GF-D8 (cell line): ENCODE results near the gene AHSA1.
"Not testable (repeated sequence)": the region's sequence is repeated elsewhere in the genome, so short reads cannot be mapped to it uniquely, and the experiment has no call there.

Experiments used
- DNase-seq: peaks from one replicate; lab custom pipeline; 2025; lab: John Stamatoyannopoulos, UW

AHSA1 gene

GRCh38 chr14:77457522-77458248 is at the start of gene AHSA1, which contains the start of gene VIPAS39:
Gene AHSA1 (plus strand): TSS chr14:77458093. CDS start chr14:77458190, 97 bp downstream.
Gene VIPAS39 (minus strand): TSS chr14:77457601. CDS start chr14:77454102, 3,499 bp downstream.
- DNase-seq, result peak; percentile 92

- no peak for DNase-seq
Measured at GRCh38 chr14:77409131-77409533, 48.8 kb upstream of the AHSA1 start.

DNA sequence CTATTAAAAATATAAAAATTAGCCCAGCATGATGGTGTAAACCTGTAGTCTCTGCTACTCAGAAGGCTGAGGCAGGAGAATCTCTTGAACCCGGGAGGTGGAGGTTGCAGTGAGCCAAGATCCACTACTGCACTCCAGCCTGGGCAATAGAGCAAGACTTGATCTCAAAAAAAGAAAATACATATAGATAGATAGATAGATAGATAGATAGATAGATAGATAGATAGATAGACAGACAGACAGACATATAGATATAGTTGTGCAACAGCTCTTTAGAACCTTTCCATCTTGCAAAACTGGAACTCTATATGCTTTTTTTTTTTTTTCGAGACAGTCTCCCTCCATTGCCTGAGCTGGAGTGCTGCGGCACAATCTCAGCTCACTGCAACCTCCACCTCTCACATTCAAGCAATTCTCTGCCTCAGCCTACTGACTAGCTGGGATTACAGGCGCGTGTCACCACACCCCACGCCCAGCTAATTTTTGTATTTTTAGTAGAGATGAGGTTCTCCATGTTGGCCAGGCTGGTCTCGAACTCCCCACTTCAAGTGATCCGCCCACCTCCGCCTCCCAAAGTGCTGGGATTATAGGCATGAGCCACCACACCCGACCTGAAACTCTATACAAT is 42.4 kb upstream of the AHSA1 start:
- DNase-seq, result not testable (repeated sequence)

DNA sequence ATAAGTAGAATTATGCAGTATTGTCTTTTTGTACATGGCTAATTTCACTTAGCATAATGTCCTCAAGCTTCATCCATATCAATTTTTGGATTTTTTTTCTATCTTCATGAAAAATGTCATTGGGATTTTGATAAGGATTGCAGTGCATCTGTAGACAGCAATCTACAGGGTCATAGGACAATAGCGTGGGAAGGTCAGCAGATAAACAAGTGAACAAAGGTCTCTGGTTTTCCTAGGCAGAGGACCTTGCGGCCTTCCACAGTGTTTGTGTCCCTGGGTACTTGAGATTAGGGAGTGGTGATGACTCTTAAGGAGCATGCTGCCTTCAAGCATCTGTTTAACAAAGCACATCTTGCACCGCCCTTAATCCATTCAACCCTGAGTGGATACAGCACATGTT is 41.8 kb upstream of the AHSA1 start:
- DNase-seq, result not testable (repeated sequence)

DNA sequence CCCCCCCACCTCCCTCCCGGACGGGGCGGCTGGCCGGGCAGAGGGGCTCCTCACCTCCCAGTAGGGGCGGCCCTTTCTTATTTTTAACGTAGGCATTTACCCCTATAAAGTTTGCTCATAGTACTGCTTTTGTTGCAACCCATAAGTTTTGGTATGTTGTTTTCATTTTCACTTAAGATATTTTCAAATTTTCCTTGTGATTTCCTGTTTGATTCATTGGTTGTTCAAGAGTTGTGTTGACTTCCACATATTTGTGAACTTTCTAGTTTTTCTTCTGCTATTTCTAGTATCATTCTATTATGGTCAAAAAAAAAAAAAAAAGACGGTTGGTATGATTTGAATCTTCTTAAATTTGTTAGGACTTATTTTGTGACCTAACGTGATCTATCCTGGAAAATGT is 41.1 kb upstream of the AHSA1 start:
- DNase-seq, result no peak

DNA sequence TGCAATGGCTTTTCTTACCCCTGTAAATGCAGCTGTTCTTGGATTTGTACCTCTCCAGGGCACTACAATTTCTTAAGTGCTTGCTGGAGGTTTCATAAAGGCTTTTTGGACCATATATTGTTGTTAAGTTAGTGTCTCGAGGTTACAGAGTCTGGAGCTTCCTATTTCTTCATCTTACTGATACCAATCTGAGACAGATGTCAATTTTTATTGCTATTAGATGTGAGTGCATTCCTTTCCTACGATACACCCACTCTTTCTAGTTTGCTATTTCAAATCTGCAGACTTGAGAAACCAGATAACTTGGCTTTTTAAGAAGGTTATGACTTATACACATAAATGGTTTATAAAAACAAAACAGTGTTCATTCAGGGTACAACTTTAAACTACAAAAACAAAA is 36.7 kb upstream of the AHSA1 start:
- DNase-seq, result peak; percentile 66

DNA sequence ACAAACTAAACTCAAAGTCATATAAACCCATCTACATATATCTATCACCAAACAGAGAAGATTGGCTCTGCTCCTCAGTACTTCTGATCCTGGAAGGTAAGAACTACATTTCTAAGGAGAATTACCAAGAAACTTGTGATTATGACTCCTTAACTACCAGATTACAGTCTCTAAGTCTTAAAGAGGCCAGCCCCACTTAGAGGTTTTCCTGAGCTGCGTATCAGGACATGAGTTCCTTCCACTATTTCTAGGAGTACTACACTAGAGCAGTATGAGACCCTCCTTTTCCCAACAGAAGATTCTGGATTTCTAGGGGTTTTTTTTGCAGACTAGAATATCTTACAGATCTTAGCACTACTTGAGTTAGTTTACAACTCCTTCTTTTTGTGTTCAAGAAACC is 34.5 kb upstream of the AHSA1 start, which contains the start of gene NOXRED1:
Gene NOXRED1, minus strand, starts transcription at position 101 of the 400 bp plus-strand sequence. CDS start 634 bp downstream, outside the sequence.
- DNase-seq, result no peak

DNA sequence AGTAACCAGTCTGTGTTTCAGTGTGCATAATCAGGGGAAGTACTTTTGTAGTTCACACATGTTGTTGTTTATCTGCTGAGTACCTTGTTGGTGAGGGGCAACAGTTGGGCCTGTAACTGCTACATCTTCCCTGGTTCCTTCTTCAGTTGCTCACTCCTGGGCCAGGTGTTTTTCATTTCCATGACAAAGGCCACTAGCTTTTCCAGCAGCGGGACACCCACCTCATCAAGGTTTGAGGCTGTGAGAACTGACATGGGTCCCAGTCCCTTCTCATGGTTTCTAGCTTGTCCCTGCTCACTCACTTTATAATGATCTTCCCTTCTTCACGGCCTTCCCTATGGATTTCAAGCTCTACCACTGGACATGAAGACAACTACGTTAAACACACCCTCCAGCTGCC is 33.0 kb upstream of the AHSA1 start:
- DNase-seq, result no peak

DNA sequence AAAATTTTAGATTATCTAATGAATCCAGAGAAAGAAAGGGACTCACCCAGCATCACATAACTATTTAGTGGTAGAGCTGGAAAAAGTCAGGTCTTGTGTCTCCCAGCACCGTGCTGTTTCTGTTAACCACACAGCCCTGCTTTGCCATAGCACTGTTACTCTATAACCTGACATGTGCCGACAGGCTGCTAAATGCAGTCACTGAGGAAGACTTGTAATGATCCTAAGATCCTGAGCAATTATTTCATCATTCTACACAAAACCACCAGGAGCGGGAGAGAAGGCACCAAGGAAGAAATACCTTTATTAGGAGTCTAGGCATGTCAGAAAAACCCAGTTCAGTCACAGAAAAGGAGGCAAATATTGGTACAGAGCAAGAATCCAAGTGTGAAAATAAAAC is 31.5 kb upstream of the AHSA1 start:
- DNase-seq, result no peak

- no peak for DNase-seq
Measured at GRCh38 chr14:77436042-77436441, 21.9 kb upstream of the AHSA1 start.

- no peak for DNase-seq
Measured at GRCh38 chr14:77438596-77438995, 19.3 kb upstream of the AHSA1 start.

- DNase-seq, result no peak
Measured at GRCh38 chr14:77439861-77440260, 18.0 kb upstream of the AHSA1 start.

- DNase-seq, result no peak
Measured at GRCh38 chr14:77442196-77442595, 15.7 kb upstream of the AHSA1 start.

GRCh38 chr14:77455966-77456640 is 1.8 kb upstream of the AHSA1 start:
- DNase-seq, result no peak

DNA sequence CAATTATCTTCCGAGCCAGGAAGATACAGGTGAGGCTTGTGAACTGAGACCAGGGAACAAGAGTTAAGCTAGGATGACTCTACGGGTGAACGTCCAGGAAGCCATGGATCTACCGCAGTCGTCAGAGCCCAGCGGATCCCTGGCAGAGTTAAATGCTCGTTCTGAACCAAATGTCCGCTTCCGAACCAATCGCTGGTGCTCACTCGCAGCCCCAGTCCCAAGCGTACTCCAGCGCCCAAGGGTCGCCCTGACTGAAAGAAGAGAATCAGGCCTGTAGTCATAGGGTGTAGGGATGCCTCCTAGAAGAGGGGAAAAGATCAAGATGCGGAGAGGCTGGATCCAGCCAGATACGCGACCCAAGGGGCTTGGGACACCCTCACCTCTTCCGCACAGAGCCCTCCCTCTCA is 775 bp upstream of the AHSA1 start:
- DNase-seq, result no peak

GRCh38 chr14:77458249-77458950 is 507 bp downstream of the AHSA1 start:
- DNase-seq, result peak; percentile 33

GRCh38 chr14:77459072-77459723 is 1.3 kb downstream of the AHSA1 start:
- DNase-seq, result peak; percentile 3

GRCh38 chr14:77467801-77468200 is 9.9 kb downstream of the AHSA1 start:
- no peak for DNase-seq

DNA sequence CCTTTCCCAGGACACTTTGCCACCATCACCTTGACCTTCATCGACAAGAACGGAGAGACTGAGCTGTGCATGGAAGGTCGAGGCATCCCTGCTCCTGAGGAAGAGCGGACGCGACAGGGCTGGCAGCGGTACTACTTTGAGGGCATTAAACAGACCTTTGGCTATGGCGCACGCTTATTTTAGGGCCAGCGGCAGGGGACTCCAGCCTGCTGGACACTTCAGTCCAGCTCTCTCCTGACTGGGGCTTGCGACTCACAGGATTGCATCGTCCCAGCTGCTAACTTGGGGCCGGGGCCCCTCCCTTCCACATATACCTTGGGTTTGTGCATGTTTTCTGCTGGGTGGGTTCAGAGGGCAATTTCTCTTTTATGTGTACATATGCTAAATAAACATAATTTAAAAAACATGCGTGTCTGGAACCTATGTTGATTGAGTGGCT is 11.2 kb downstream of the AHSA1 start:
- no peak for DNase-seq

DNA sequence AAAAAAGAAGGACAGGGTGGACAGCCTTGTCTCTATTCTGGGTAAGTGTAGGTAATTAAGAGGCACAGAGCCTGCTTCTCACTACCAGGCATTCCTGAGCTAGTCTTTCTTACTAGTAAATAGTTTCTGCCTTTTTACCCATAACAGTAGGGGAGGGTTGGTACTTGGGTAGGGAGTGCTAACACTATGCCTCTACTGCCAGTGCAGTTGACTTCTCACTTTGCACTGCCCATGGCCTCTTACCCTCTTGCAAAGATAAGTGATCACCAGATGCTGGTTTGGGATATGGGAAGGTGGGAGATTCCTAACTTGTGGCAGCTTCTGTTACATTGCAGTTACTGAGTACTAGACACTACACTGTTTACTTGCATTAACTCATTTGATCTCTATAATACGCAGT is 11.6 kb downstream of the AHSA1 start:
- DNase-seq, result no peak

GRCh38 chr14:77470224-77470870 is 12.5 kb downstream of the AHSA1 start:
- DNase-seq, result no peak
